Neural progenitor cell (in vitro differentiated cells): ENCODE data around the gene BPIFA2.

Source experiments
- EZH2 ChIP-seq: fragments of 200-600 bp; sonication (generic); IDR thresholded peaks from 2 replicates; pipeline ENCODE4 v1.6.1; 2017; ENCODE audit warnings: antibody characterized with exemption, mild to moderate bottlenecking, moderate library complexity
- TF ChIP-seq, protein P1 (sequence below): fragments of 200-600 bp; sonication (generic); IDR thresholded peaks from 2 replicates; pipeline ENCODE4 v1.5.1; 2017; ENCODE audit warnings: antibody characterized with exemption, mild to moderate bottlenecking

DNA sequence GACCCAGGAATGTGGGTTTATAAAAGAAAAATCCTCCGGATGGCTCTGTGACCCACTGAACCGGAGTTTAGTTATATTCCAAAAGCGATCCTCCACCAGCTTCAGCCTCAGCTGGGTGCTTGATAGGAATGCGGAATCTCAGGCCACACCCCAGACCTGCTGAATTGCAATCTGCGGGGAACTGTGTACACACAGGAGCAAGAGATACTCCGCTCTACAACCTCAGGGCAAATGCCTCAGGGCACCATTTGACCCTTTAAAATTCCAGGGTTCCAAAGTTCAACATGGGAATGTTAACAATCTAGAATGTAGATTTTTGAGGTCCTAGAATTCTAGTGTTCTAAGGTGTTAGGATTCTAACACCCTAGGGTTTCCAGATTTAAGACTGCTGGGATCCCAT lies 10.8 kb downstream of the BPIFA2 start:
- TF ChIP-seq, protein P1, sequence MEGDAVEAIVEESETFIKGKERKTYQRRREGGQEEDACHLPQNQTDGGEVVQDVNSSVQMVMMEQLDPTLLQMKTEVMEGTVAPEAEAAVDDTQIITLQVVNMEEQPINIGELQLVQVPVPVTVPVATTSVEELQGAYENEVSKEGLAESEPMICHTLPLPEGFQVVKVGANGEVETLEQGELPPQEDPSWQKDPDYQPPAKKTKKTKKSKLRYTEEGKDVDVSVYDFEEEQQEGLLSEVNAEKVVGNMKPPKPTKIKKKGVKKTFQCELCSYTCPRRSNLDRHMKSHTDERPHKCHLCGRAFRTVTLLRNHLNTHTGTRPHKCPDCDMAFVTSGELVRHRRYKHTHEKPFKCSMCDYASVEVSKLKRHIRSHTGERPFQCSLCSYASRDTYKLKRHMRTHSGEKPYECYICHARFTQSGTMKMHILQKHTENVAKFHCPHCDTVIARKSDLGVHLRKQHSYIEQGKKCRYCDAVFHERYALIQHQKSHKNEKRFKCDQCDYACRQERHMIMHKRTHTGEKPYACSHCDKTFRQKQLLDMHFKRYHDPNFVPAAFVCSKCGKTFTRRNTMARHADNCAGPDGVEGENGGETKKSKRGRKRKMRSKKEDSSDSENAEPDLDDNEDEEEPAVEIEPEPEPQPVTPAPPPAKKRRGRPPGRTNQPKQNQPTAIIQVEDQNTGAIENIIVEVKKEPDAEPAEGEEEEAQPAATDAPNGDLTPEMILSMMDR = no peak
- no peak for TF ChIP-seq EZH2
